ENCODE results near the gene MED9.

GRCh38 chr17:17537311-17538099 is 60.7 kb downstream of the MED9 start:
- no peak for TF ChIP-seq CTCF (IDR thresholded peaks at IDR 0.05)
- no peak for TF ChIP-seq POLR2A (IDR thresholded peaks at IDR 0.05)

Data from body of pancreas (tissue), 4 donors.